IPS-NIHi7 (cell line): ENCODE measurements around the gene SLC13A3.

ENCODE experiments used
- DNase-seq: peaks from one replicate; pipeline ENCODE4 v3.0.0; 2012; ENCODE audit warnings: mixed read lengths; ENCODE audit errors: extremely low spot score

Gene SLC13A3

GRCh38 chr20:46636514-46636913, 14.7 kb downstream of the SLC13A3 start:
- DNase-seq, result no peak

- DNase-seq, result no peak
Measured at GRCh38 chr20:46635514-46636136, 15.6 kb downstream of the SLC13A3 start.

GRCh38 chr20:46634528-46634927, 16.7 kb downstream of the SLC13A3 start:
- DNase-seq, result no peak

GRCh38 chr20:46631874-46632446, 19.3 kb downstream of the SLC13A3 start:
- DNase-seq, result no peak

- DNase-seq, result no peak
Measured at GRCh38 chr20:46631212-46631869, 19.9 kb downstream of the SLC13A3 start.

GRCh38 chr20:46630306-46630705, 21.0 kb downstream of the SLC13A3 start:
- DNase-seq, result no peak

- DNase-seq, result no peak
Measured at GRCh38 chr20:46629341-46629740, 21.9 kb downstream of the SLC13A3 start.

GRCh38 chr20:46627234-46627633, 24.0 kb downstream of the SLC13A3 start:
- no peak for DNase-seq

- no peak for DNase-seq
Measured at GRCh38 chr20:46626758-46627157, 24.5 kb downstream of the SLC13A3 start.

- no peak for DNase-seq
Measured at GRCh38 chr20:46625875-46626373, 25.3 kb downstream of the SLC13A3 start.

- DNase-seq, result no peak
Measured at GRCh38 chr20:46624946-46625345, 26.3 kb downstream of the SLC13A3 start.

- DNase-seq, result peak; percentile 51
Measured at GRCh38 chr20:46622165-46622564, 29.1 kb downstream of the SLC13A3 start.

GRCh38 chr20:46621492-46621891, 29.8 kb downstream of the SLC13A3 start:
- DNase-seq, result no peak

GRCh38 chr20:46619445-46619844, 31.8 kb downstream of the SLC13A3 start:
- no peak for DNase-seq

GRCh38 chr20:46618316-46619100, 32.8 kb downstream of the SLC13A3 start:
- DNase-seq, result no peak

GRCh38 chr20:46614503-46614902, 36.8 kb downstream of the SLC13A3 start:
- no peak for DNase-seq

GRCh38 chr20:46610145-46610544, 41.1 kb downstream of the SLC13A3 start:
- no peak for DNase-seq

- DNase-seq, result no peak
Measured at GRCh38 chr20:46609043-46609442, 42.2 kb downstream of the SLC13A3 start.

- DNase-seq, result no peak
Measured at GRCh38 chr20:46607849-46608497, 43.3 kb downstream of the SLC13A3 start.

- DNase-seq, result no peak
Measured at GRCh38 chr20:46607191-46607848, 43.9 kb downstream of the SLC13A3 start.

GRCh38 chr20:46606817-46607190, 44.5 kb downstream of the SLC13A3 start:
- DNase-seq, result no peak
